Measurements from ENCODE around the gene DYSF.

DNA sequence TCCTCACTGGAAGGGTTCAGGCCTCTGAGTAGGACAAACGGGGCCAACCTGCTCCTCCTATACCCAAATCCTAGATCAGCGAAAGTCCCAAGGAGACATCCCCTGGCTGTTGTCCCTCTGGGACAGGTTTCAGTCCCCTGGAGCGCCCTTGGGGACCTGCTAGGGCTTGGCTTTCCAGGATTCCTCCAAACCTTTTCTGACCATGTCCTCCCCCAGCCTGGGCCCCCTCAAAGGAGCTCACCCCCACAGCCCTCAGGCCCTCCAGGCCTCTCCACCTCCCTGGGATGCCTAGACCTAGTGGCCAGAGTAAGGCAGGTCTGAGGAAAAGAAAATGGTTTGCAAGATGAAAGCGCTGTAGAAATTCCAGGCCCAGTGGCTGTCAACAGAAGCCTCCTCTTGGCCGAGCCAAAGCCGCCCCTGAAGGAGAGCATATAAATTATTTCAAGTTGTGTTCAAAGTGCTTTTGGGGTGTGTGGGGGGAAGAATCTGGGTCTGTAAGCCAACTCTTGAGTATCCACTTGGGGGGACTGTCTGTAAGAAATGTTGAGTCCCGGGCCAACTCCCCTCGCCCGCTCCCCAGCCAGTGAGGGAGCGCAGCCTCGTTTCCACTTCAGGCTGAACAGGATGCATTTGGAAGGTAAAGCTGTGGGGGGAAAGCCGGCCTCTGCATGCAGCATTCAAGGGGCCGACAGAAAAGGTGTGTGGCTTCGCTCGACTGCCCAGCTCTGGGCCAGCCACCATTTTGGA is 158.6 kb downstream of the DYSF start:
- TF ChIP-seq, protein P1, sequence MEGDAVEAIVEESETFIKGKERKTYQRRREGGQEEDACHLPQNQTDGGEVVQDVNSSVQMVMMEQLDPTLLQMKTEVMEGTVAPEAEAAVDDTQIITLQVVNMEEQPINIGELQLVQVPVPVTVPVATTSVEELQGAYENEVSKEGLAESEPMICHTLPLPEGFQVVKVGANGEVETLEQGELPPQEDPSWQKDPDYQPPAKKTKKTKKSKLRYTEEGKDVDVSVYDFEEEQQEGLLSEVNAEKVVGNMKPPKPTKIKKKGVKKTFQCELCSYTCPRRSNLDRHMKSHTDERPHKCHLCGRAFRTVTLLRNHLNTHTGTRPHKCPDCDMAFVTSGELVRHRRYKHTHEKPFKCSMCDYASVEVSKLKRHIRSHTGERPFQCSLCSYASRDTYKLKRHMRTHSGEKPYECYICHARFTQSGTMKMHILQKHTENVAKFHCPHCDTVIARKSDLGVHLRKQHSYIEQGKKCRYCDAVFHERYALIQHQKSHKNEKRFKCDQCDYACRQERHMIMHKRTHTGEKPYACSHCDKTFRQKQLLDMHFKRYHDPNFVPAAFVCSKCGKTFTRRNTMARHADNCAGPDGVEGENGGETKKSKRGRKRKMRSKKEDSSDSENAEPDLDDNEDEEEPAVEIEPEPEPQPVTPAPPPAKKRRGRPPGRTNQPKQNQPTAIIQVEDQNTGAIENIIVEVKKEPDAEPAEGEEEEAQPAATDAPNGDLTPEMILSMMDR (IDR thresholded peaks at IDR 0.05), result no peak
- TF ChIP-seq EP300 (IDR thresholded peaks at IDR 0.05), result no peak
